Measurements from ENCODE around the gene SLC2A13. TPM values are rescaled to one million over a fixed set of nuclear protein-coding genes. Genes with fewer than 3 reads are reported as not detected.

SLC2A13 gene
- total RNA-seq, 4 donors from 2014 or later, result 9.2 to 15.2 (median 13.9) TPM

- DNase-seq (ENCODE audit: low spot score in 2 of 2), result no peak
- intact Hi-C loops (cut with DNase I; ENCODE audit: low total_unique reads), result no loop called here
- no peak for TF ChIP-seq CTCF (IDR thresholded peaks at IDR 0.05)
- TF ChIP-seq POLR2A (IDR thresholded peaks at IDR 0.05), result no peak
- no peak overlapping the region for H3K4me3 ChIP-seq (ENCODE audit: low read depth, poor library complexity, severe bottlenecking)
- 7 to 12% methylated on average over 3 of the region's 3 CpGs for WGBS, 2 donors
Observed at GRCh38 chr12:40137252-40137651, 31.4 kb upstream of the SLC2A13 start.

GRCh38 chr12:40127408-40127807 is 21.5 kb upstream of the SLC2A13 start:
- intact Hi-C loops (cut with DNase I; ENCODE audit: low total_unique reads), result no loop called here
- no peak for DNase-seq (ENCODE audit: low spot score in 2 of 2)
- no peak for TF ChIP-seq POLR2A (IDR thresholded peaks at IDR 0.05)
- TF ChIP-seq CTCF (IDR thresholded peaks at IDR 0.05), result no peak
- no peak overlapping the region for H3K4me3 ChIP-seq (ENCODE audit: low read depth, poor library complexity, severe bottlenecking)

- no peak for TF ChIP-seq POLR2A (IDR thresholded peaks at IDR 0.05)
- no peak for TF ChIP-seq CTCF (IDR thresholded peaks at IDR 0.05)
Observed at GRCh38 chr12:40123496-40123895, 17.6 kb upstream of the SLC2A13 start.

GRCh38 chr12:40122842-40123241 is 17.0 kb upstream of the SLC2A13 start:
- no peak for DNase-seq (ENCODE audit: low spot score in 2 of 2)
- WGBS, 2 donors, result 89 to 90% methylated on average over 1 of the region's 1 CpG
- no peak for TF ChIP-seq CTCF (IDR thresholded peaks at IDR 0.05)
- TF ChIP-seq POLR2A (IDR thresholded peaks at IDR 0.05), result no peak
- no peak overlapping the region for H3K4me3 ChIP-seq (ENCODE audit: low read depth, poor library complexity, severe bottlenecking)
- intact Hi-C loops (cut with DNase I; ENCODE audit: low total_unique reads), result no loop called here

More at GRCh38 chr12:40123496-40123895, 17.6 kb upstream of the SLC2A13 start:
- 84 to 93% methylated on average over 1 of the region's 1 CpG for WGBS, 2 donors
- intact Hi-C loops (cut with DNase I; ENCODE audit: low total_unique reads), result no loop called here
- H3K4me3 ChIP-seq (ENCODE audit: low read depth, poor library complexity, severe bottlenecking), result no peak overlapping the region
- no peak for DNase-seq (ENCODE audit: low spot score in 2 of 2)

- no peak overlapping the region for H3K4me3 ChIP-seq (ENCODE audit: low read depth, poor library complexity, severe bottlenecking)
- intact Hi-C loops (cut with DNase I; ENCODE audit: low total_unique reads), result no loop called here
- 72 to 74% methylated on average over 3 of the region's 3 CpGs for WGBS, 2 donors
- TF ChIP-seq CTCF (IDR thresholded peaks at IDR 0.05) (no peak), POLR2A (IDR thresholded peaks at IDR 0.05) (no peak)
- no peak for DNase-seq (ENCODE audit: low spot score in 2 of 2)
Observed at GRCh38 chr12:40117818-40118217, 11.9 kb upstream of the SLC2A13 start.

- intact Hi-C loops (cut with DNase I; ENCODE audit: low total_unique reads), result no loop called here
- no peak for DNase-seq (ENCODE audit: low spot score in 2 of 2)
- no peak for TF ChIP-seq POLR2A (IDR thresholded peaks at IDR 0.05)
- TF ChIP-seq CTCF (IDR thresholded peaks at IDR 0.05), result no peak
- WGBS, 2 donors, result 67 to 83% methylated on average over 1 of the region's 1 CpG
- H3K4me3 ChIP-seq (ENCODE audit: low read depth, poor library complexity, severe bottlenecking), result no peak overlapping the region
Observed at GRCh38 chr12:40110586-40110985, 4.7 kb upstream of the SLC2A13 start.

All from lower leg skin (tissue), 4 donors.